K562 (cell line): ENCODE results near the gene LILRA2. TPM values are rescaled to one million over a fixed set of nuclear protein-coding genes. Genes with fewer than 3 reads are reported as not detected.
A peak's percentile ranks its signal among the peaks of the same experiment; 100 is the strongest.

Source experiments
- ATAC-seq: fragments of 200-7000 bp; cut with Tn5 transposase; 3 replicates; pipeline ENCODE4 v1.9.1; 2020; ENCODE audit warnings: moderate library complexity
- BruUV-seq: library from RNA; stranded (reverse); fragments of 400-500 nt; replicated peaks from 2 replicates; lab custom pipeline; 2021; lab: Mats Ljungman, UMichigan
- CTCF ChIA-PET: fragments of 300-600 bp; formaldehyde crosslinking; extraction: SDS; loops from one replicate; lab custom pipeline; 2021; ENCODE audit warnings: low intra/inter-chr PET ratio; lab: Yijun Ruan, JAX
- POLR2A ChIA-PET: fragments of 300-600, 350-650 bp; sonication (Branson Sonifier 250); formaldehyde crosslinking; extraction: SDS; loops from one replicate; lab custom pipeline; 2021; ENCODE audit warnings: antibody characterized with exemption, inconsistent platforms; lab: Yijun Ruan, JAX
- DNase-seq, 4 experiments: peaks; one replicate each; pipeline versions ENCODE4 v3.0.0 to v3.0.0-alpha.2; 2011 to 2018; ENCODE audit warnings: low spot score in 3 of 4, mixed read lengths in 3 of 4; ENCODE audit errors: extremely low read depth in 1 of 4
- FAIRE-seq: peaks from 2 replicates; lab custom pipeline; 2011; peaks lifted over from hg19 to GRCh38; lab: Jason Lieb, UNC
- H2AFZ ChIP-seq: 2 replicates; pipeline ENCODE4 v1.6.0; 2011; ENCODE audit warnings: low read depth, low read length, control low read depth, inconsistent platforms
- H3K27ac ChIP-seq: fragments of 200-600 bp; 3 replicates; pipeline ENCODE4 v1.8.0; 2011; ENCODE audit warnings: low read depth, mild to moderate bottlenecking, control low read depth, inconsistent platforms, low read length, moderate library complexity, mixed read lengths; ENCODE audit errors: extremely low read depth
- H3K27me3 ChIP-seq, 2 experiments: fragments of 300-600 bp in 1 of 2; 2 replicates in 1 of 2; 3 replicates in 1 of 2; pipeline versions ENCODE4 v1.6.0 to v1.8.0; 2011; ENCODE audit warnings: inconsistent platforms in 2 of 2, low read length in 2 of 2, mild to moderate bottlenecking in 1 of 2, mixed read lengths in 1 of 2, moderate library complexity in 1 of 2; ENCODE audit not compliant: control insufficient read depth in 2 of 2, insufficient read depth in 2 of 2
- H3K36me3 ChIP-seq: fragments of 300-600 bp; 3 replicates; pipeline ENCODE4 v1.8.0; 2011; ENCODE audit warnings: mild to moderate bottlenecking, low read length, inconsistent platforms; ENCODE audit not compliant: control insufficient read depth, insufficient read depth
- H3K4me1 ChIP-seq, 2 experiments: fragments of 200-600 bp in 1 of 2; replicated peaks in 1 of 2; 2 replicates in 1 of 2; 3 replicates in 1 of 2; pipeline versions ENCODE4 v1.5.1 to v1.8.0; 2011; ENCODE audit warnings: inconsistent platforms in 2 of 2, low read length in 2 of 2, mild to moderate bottlenecking in 1 of 2, mixed read lengths in 1 of 2, moderate library complexity in 1 of 2; ENCODE audit not compliant: control insufficient read depth in 2 of 2, insufficient read depth in 2 of 2
- H3K4me2 ChIP-seq: 2 replicates; pipeline ENCODE4 v1.6.1; 2011; ENCODE audit warnings: low read length, control low read depth, inconsistent platforms, mixed read lengths; ENCODE audit not compliant: insufficient read depth
- H3K4me3 ChIP-seq: fragments of 200-600 bp; sonication (generic), shearing (Covaris generic); 2 replicates; pipeline ENCODE4 v1.5.1; 2016; ENCODE audit warnings: control low read depth, inconsistent platforms
- H3K79me2 ChIP-seq: fragments of 200-600 bp; 3 replicates; pipeline ENCODE4 v1.8.0; 2011; ENCODE audit warnings: low read length, inconsistent platforms; ENCODE audit not compliant: control insufficient read depth, insufficient read depth
- H3K9ac ChIP-seq, 2 experiments: 2 replicates each; pipeline versions ENCODE4 v1.6.0 to v1.6.1; 2011; ENCODE audit warnings: low read depth in 2 of 2, low read length in 2 of 2, control low read depth in 1 of 2, inconsistent platforms in 1 of 2, mild to moderate bottlenecking in 1 of 2, mixed read lengths in 1 of 2; ENCODE audit not compliant: insufficient read depth in 1 of 2
- H3K9me1 ChIP-seq: one replicate; pipeline ENCODE4 v1.6.0; 2011; ENCODE audit warnings: inconsistent platforms, mild to moderate bottlenecking, low read length, moderate library complexity; ENCODE audit not compliant: control insufficient read depth, insufficient read depth
- H3K9me3 ChIP-seq: replicated peaks from 2 replicates; pipeline ENCODE4 v1.5.1; 2011; ENCODE audit warnings: low read depth, low read length, inconsistent platforms; ENCODE audit not compliant: control insufficient read depth, insufficient read depth
- H4K20me1 ChIP-seq: replicated peaks from 2 replicates; pipeline ENCODE4 v1.6.1; 2011; ENCODE audit warnings: low read length, inconsistent platforms, mixed read lengths; ENCODE audit not compliant: control insufficient read depth, insufficient read depth
- CAMTA2 ChIP-seq: fragments of 250-450 bp; sonication (Bioruptor Pico); conservative IDR thresholded peaks from 2 replicates; pipeline ENCODE4 v1.5.1; 2022
- CHD2 ChIP-seq: IDR thresholded peaks from 2 replicates; pipeline ENCODE4 v1.6.1; 2011; ENCODE audit warnings: low read depth, low read length
- CREM ChIP-seq: IDR thresholded peaks from 2 replicates; pipeline ENCODE4 v1.6.1; 2014; ENCODE audit warnings: antibody characterized with exemption, low read depth
- FOS ChIP-seq: IDR thresholded peaks from 3 replicates; pipeline ENCODE4 v1.6.1; 2011; ENCODE audit not compliant: insufficient read length; ENCODE audit errors: extremely low read depth
- HDAC2 ChIP-seq: fragments of 450-650 bp; IDR thresholded peaks from 2 replicates; pipeline ENCODE4 v1.6.1; 2016; ENCODE audit warnings: mild to moderate bottlenecking
- HDAC3 ChIP-seq: fragments of 450-650 bp; IDR thresholded peaks from 2 replicates; pipeline ENCODE4 v1.6.1; 2018; ENCODE audit warnings: borderline replicate concordance, mild to moderate bottlenecking, moderate library complexity; ENCODE audit not compliant: partially characterized antibody
- JUN ChIP-seq, 2 experiments: sonication (generic) in 1 of 2; formaldehyde crosslinking in 1 of 2; IDR thresholded peaks; 2 replicates each; pipeline versions ENCODE4 v1.6.1 to v1.8.0; 2012 to 2022; ENCODE audit warnings: borderline replicate concordance in 2 of 2, mild to moderate bottlenecking in 2 of 2, improper control_type of control experiment in 1 of 2, low read depth in 1 of 2, low read length in 1 of 2, missing genetic modification reagents in 1 of 2
- NBN ChIP-seq: fragments of 450-650 bp; IDR thresholded peaks from 2 replicates; pipeline ENCODE4 v1.6.1; 2016; ENCODE audit warnings: low read depth, mild to moderate bottlenecking
- NFE2 ChIP-seq: IDR thresholded peaks from 2 replicates; pipeline ENCODE4 v1.6.1; 2014; ENCODE audit warnings: antibody characterized with exemption, low read depth
- PCBP2 ChIP-seq: fragments of 200-400 bp; formaldehyde crosslinking; IDR thresholded peaks from 2 replicates; pipeline ENCODE4 v1.6.1; 2018; ENCODE audit warnings: low read length, low read depth, mild to moderate bottlenecking, moderate library complexity; ENCODE audit not compliant: poor library complexity, severe bottlenecking
- PHB2 ChIP-seq: fragments of 450-650 bp; IDR thresholded peaks from 2 replicates; pipeline ENCODE4 v1.6.1; 2017; ENCODE audit warnings: low read depth
- PHF20 ChIP-seq: fragments of 450-650 bp; IDR thresholded peaks from 2 replicates; pipeline ENCODE4 v1.6.1; 2018; ENCODE audit not compliant: partially characterized antibody
- POLR2H ChIP-seq: IDR thresholded peaks from 2 replicates; pipeline ENCODE4 v1.6.1; 2016; ENCODE audit warnings: missing genetic modification characterization, low read depth, mild to moderate bottlenecking, control low read depth, missing compliant biosample characterization, moderate library complexity
- RAD21 ChIP-seq, 2 experiments: fragments of 250-450 bp in 1 of 2; fragments of 450-650 bp in 1 of 2; sonication (Bioruptor Pico) in 1 of 2; formaldehyde crosslinking in 1 of 2; IDR thresholded peaks in 1 of 2; conservative IDR thresholded peaks in 1 of 2; 2 replicates each; pipeline versions ENCODE4 v1.4.0 to v1.8.0; 2020 to 2022; ENCODE audit warnings: mild to moderate bottlenecking in 2 of 2, moderate library complexity in 1 of 2
- SMAD2 ChIP-seq: fragments of 150-350 bp; IDR thresholded peaks from 2 replicates; pipeline ENCODE4 v1.6.1; 2014; ENCODE audit warnings: low read depth, mild to moderate bottlenecking, low read length
- SPI1 ChIP-seq: IDR thresholded peaks from 2 replicates; pipeline ENCODE4 v1.6.1; 2011; ENCODE audit warnings: low read depth, low read length, control low read depth, borderline replicate concordance
- ZFPM2 ChIP-seq: fragments of 250-450 bp; sonication (Bioruptor Pico); IDR thresholded peaks from 2 replicates; pipeline ENCODE4 v1.5.1; 2022; ENCODE audit warnings: mild to moderate bottlenecking
- ZNF146 ChIP-seq: IDR thresholded peaks from one replicate; pipeline ENCODE4 v1.6.1; 2018; ENCODE audit warnings: missing compliant biosample characterization; ENCODE audit not compliant: unreplicated experiment
- ZNF184 ChIP-seq: sonication (generic); formaldehyde crosslinking; IDR thresholded peaks from 2 replicates; pipeline ENCODE4 v1.5.0; 2020; ENCODE audit warnings: missing genetic modification reagents
- ZNF217 ChIP-seq: sonication (generic); formaldehyde crosslinking; IDR thresholded peaks from 2 replicates; pipeline ENCODE4 v1.8.0; 2022; ENCODE audit warnings: mild to moderate bottlenecking, missing genetic modification reagents
- ZNF384 ChIP-seq: IDR thresholded peaks from 2 replicates; pipeline ENCODE4 v1.6.1; 2012; ENCODE audit warnings: low read depth, low read length, improper control_type of control experiment
- ZNF431 ChIP-seq: sonication (generic); formaldehyde crosslinking; IDR thresholded peaks from 2 replicates; pipeline ENCODE4 v1.8.0; 2022; ENCODE audit warnings: mild to moderate bottlenecking, missing genetic modification reagents
- ZNF785 ChIP-seq: fragments of 250-450 bp; sonication (Bioruptor Pico); IDR thresholded peaks from 2 replicates; pipeline ENCODE4 v1.4.0; 2020; ENCODE audit warnings: mild to moderate bottlenecking
- WGBS: fragments of 100-300 bp; shearing (Covaris generic); methylation state at CpG from one replicate; pipeline ENCODE4 v1.1.6; 2016; ENCODE audit warnings: low coverage, mixed read lengths; ENCODE audit not compliant: insufficient coverage; ENCODE audit errors: missing lambda C conversion rate; 5-methylcytosine and 5-hydroxymethylcytosine counted together
- in situ Hi-C: fragments of 300-500 bp; cut with MboI; formaldehyde crosslinking; loops from 4 replicates; pipeline ENCODE4 v1.15.0; 2018; ENCODE audit warnings: inconsistent platforms, mixed read lengths
- intact Hi-C: fragments of 100-400 bp; cut with micrococcal nuclease; formaldehyde crosslinking; loops from 2 replicates; pipeline ENCODE4 v1.14.2; 2022
- polyA plus RNA-seq, 8 experiments: library from polyadenylated mRNA; depleted of rRNA in 4 of 8; stranded (reverse) in 5 of 8; unstranded in 3 of 8; fragments of >200 nt; fragmentation: Nextera tagmentation in 2 of 8; fragmentation: Illumina TruSeq in 1 of 8; extraction: Ambion mirVana in 2 of 8; extraction: Trizol in 1 of 8; gene quantifications; 2 replicates each; pipeline versions ENCODE4 v1.2.1 to v1.2.3, GENCODE V29; 2011 to 2014; ENCODE audit warnings: inconsistent platforms in 1 of 8, missing spikeins in 1 of 8
- total RNA-seq, 7 experiments: library from RNA; depleted of rRNA in 6 of 7; stranded (reverse); fragments of >200 nt in 6 of 7; fragmentation: Illumina TruSeq in 2 of 7; extraction: Trizol in 2 of 7; gene quantifications; 2 replicates each; pipeline versions ENCODE4 v1.2.1 to v1.2.3, GENCODE V29; 2011 to 2021; ENCODE audit warnings: low replicate concordance in 1 of 7
- TF ChIP-seq, protein P1 (sequence below): fragments of 150-350 bp; conservative IDR thresholded peaks from 2 replicates; pipeline ENCODE4 v1.6.1; 2014; ENCODE audit warnings: low read length

LILRA2 gene
- total and polyA plus RNA-seq, 9 of the 15 experiments (the other 6 are each of a cell fraction or from before 2014, with no cell fraction given): 0.32 to 2.1 (median 0.96) TPM

DNA sequence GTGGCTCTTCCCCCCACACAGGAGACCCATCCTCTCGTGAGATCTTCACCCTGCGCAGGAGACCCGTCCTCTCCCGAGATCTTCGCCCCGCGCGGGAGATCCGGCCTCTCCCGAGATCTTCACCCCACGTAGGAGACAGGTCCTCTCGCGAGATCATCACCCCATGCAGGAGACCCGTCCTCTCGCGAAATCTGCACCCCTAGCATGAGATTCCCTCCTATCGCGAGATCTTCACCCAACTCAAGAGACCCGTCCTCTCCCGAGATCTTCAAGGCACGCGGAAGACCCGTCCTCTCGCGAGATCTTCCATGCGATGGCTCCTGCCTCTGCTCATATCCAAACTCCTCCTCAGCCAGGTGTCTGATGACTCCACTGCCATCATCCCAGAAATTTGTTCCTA, 46.6 kb upstream of the LILRA2 start:
- no peak overlapping the region for H3K27ac ChIP-seq
- H2AFZ ChIP-seq: peak overlapping the region; percentile 60
- H3K9me3 ChIP-seq: no peaks in the 10 kb centered on the region
- H3K4me2 ChIP-seq: peak overlapping the region; percentile 56
- FAIRE-seq: no peak
- ATAC-seq: peak; percentile 95
- H3K36me3 ChIP-seq: no peaks in the 10 kb centered on the region
- peaks cover 11 to 25% of the 10 kb centered on the region in 2 experiments; a peak in 4 of 5 replicates for H3K27me3 ChIP-seq
- intact Hi-C loops: no loop called here
- 0 out of 2 replicates have a peak overlapping the region, but pooled peaks have one; percentile 10 for H3K4me3 ChIP-seq
- peak overlapping the region in 1 of 2 experiments; percentile 41; a peak in 1 of 4 replicates for H3K9ac ChIP-seq
- no peaks in the 10 kb centered on the region for H3K79me2 ChIP-seq
- no peaks in the 10 kb centered on the region for H3K9me1 ChIP-seq
- ChIA-PET CTCF (no interaction called here), POLR2A (interaction anchor here (1.6 kb wide), 1 partner anchor 8 kb away, joined by 5 read pairs; no protein-coding TSS in a partner anchor)
- 3% methylated on average over 24 of the region's 26 CpGs for WGBS
- BruUV-seq: no TSS peak
- peak; percentile 42 to 65 (median 59) for DNase-seq
- H4K20me1 ChIP-seq: no peaks in the 10 kb centered on the region
- in situ Hi-C loops: no loop called here
- no peaks in the 10 kb centered on the region for H3K4me1 ChIP-seq
- TF ChIP-seq HDAC2 (no peak), SPI1 (no peak), FOS (no peak), ZNF146 (CRISPR knock-in tag) (no peak), ZNF184 (no peak), PHB2 (no peak), PCBP2 (no peak), CREM (0 out of 2 replicates have a peak, but pooled peaks have one; percentile 12), SMAD2 (no peak), JUN (IDR thresholded peaks at IDR 0.05; ENCODE audit: borderline replicate concordance, low read depth, low read length) (no peak), JUN (CRISPR knock-in tag; IDR thresholded peaks at IDR 0.05; ENCODE audit: borderline replicate concordance) (no peak), NBN (no peak), ZNF431 (CRISPR knock-in tag) (no peak), ZNF384 (no peak), PHF20 (no peak), CHD2 (peak; percentile 96), ZNF785 (CRISPR knock-in tag) (no peak), ZNF217 (CRISPR knock-in tag) (no peak), ZFPM2 (CRISPR knock-in tag) (no peak), RAD21 (CRISPR knock-in tag; conservative IDR thresholded peaks at IDR 0.05 in 1 of 2, IDR thresholded peaks at IDR 0.05 in 1 of 2) (no peak), CAMTA2 (no peak), NFE2 (no peak), HDAC3 (no peak), POLR2H (peak; percentile 57; the same call in 1 of the 2 replicates)
- TF ChIP-seq, protein P1, sequence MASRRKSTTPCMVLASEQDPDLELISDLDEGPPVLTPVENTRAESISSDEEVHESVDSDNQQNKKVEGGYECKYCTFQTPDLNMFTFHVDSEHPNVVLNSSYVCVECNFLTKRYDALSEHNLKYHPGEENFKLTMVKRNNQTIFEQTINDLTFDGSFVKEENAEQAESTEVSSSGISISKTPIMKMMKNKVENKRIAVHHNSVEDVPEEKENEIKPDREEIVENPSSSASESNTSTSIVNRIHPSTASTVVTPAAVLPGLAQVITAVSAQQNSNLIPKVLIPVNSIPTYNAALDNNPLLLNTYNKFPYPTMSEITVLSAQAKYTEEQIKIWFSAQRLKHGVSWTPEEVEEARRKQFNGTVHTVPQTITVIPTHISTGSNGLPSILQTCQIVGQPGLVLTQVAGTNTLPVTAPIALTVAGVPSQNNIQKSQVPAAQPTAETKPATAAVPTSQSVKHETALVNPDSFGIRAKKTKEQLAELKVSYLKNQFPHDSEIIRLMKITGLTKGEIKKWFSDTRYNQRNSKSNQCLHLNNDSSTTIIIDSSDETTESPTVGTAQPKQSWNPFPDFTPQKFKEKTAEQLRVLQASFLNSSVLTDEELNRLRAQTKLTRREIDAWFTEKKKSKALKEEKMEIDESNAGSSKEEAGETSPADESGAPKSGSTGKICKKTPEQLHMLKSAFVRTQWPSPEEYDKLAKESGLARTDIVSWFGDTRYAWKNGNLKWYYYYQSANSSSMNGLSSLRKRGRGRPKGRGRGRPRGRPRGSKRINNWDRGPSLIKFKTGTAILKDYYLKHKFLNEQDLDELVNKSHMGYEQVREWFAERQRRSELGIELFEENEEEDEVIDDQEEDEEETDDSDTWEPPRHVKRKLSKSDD: 0 out of 2 replicates have a peak, but pooled peaks have one; percentile 57
